Stimulated activated CD8-positive, alpha-beta memory T cell treated with anti-CD3 and anti-CD28 coated beads, Interleukin-7, amount 100 ng/mL, for 48 hours (primary cell): ENCODE measurements around the gene FZD4.
"Not testable (repeated sequence)": the region's sequence is repeated elsewhere in the genome, so short reads cannot be mapped to it uniquely, and the experiment has no call there.

Experiments
- DNase-seq, 2 donors: peaks; one replicate each; pipeline ENCODE4 v3.0.0-alpha.2; 2020; ENCODE audit warnings: low read depth in 1 of 2; ENCODE audit errors: extremely low read depth in 1 of 2

FZD4 gene

DNA sequence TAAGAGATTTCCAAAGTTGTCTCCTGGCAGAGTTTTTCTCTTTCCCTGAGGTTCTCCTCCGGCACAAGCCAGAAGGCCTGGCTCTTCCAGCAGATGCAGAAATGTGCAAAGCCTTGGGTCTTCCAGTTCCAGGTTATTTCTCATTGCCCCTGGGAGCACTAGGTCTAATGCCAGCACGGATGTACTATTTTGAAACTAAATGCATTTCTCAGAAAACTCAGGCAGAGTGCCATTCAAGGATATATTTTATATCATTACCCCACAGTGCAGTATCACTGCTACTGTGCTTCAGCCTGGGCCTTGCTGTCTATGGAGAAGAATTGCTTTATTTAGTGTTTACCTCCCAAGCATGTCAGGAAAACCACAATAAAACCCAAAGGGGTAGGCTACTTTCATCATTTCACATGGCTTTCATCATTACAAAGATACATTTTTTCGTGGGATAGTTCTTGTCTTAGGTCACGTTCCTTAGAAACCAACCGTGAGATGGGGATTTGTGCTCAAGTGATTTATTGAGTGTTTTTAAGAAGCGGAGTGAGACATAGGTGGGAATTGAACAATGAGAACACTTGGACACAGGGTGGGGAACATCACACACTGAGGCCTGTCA lies 22.4 kb upstream of the FZD4 start:
- no peak for DNase-seq

DNA sequence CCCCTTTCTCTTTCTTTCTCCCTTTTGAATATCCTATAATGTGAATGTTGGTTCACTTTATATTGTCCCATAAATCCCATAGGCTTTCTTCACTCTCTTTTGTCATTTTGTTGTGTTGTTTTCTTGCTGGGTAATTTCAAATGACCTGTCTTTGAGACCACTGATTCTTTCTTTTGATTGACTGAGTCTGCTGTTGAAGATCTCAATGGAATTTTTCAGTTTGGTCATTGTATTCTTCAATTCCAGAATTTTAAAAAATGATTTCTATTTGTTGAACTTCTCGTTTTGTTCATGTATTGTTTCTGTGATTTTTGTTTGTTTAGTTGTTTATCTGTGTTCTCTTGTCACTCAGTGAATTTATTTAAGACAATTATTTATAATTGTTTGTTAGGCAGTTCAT lies 17.5 kb upstream of the FZD4 start:
- no peak for DNase-seq

DNA sequence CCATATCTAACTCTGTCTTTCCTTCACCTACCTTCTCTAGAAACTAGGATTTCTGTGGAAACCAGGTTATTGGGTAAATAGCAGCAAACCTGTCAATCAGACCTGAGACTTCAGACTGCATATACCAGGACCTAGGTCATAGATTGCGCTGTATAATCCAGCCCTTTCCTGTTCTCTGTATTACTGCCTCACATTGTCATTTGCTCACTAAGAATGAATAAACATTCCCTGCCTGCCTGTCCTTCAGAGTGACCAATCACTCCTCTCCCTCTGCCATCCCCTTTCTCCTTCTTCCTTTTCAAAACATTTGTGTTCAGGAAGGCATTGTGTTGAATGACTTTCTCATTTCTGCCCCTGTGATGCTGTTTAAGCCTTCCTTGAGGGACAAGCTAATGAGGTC lies 14.1 kb upstream of the FZD4 start:
- no peak for DNase-seq

- not testable (repeated sequence) for DNase-seq
Observed at GRCh38 chr11:86967601-86968000, 12.4 kb upstream of the FZD4 start.

DNA sequence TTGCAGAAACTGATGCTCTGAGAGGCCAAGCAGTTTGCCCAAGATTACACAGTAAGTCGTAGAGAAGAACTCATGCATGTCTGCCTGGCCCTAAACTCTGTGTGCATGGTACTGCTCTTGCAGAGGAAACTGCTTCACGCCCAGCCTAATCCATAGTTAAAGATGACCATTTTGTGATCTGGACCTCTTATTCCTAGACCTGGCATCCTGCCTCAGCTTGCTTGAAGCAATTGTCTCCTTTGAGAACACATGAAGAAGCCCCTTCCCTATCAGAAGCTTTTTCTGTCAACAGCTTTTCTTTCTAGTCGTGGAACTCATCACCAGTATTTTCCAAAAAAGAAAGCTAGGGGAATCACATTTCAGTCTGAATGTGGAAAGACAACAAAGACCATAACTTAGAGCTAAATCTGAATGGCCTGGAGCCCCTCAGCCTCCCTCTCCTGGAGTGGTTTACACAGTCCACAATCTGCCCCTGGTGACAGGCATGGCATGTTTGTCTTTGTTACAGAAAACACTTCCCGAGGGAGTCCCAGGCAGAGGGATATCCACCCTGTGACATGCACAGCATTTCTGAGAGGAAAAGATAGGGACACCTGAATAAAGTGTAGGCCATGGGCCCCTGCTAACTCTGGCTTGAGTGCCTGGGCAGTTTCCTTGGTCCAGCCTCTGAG lies 2.9 kb upstream of the FZD4 start:
- DNase-seq = no peak

- no peak for DNase-seq
Observed at GRCh38 chr11:86956905-86957195, 1.7 kb upstream of the FZD4 start.

GRCh38 chr11:86955111-86955360 lies 159 bp downstream of the FZD4 start:
- DNase-seq = no peak

GRCh38 chr11:86954269-86955110 lies 705 bp downstream of the FZD4 start:
- no peak for DNase-seq

DNA sequence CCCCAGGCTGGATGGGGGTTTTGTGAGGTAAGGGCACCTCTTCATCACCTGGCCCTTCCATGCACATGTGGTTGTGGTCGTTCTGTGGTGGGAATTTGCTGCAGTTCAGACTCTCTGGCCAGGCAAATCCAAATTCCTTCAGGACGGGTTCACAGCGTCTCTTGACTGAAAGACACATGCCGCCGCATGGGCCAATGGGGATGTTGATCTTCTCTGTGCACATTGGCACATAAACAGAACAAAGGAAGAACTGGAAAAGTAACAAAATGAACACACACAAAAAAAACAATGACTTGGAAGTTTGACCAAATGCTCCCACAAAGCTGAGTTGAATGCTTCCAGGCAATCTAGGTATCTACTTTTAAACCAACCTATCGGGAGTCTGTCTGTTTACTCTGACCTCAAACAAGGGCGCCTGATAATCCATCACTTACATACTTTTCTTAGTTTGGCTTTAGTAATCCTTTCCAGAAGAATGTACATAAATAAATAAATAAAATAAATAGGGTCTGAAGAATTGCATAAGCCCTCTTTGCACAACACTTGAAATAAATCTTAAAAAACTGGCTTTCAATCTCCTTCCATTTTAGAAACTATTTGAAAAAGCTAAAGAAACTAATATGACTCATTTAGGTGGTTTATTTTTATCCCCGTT lies 2.8 kb downstream of the FZD4 start:
- no peak for DNase-seq

DNA sequence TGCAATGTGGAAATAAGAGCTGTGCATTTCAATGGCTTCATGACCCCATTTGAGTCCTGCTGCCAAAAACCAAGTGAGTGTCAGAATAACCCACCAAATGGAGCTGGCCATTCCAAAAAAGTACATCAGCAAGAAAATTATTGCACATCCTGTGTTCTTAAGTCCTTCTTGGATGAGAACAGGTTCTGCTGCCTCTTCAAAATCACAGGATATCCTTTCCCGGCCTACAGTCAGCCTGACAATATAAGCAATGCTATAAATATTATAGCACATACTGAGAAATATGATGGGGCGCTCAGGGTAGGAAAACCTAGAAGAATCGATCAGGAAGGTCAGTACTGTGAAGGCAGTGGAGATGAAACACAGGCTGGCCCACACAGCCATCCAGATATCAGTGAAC lies 3.5 kb downstream of the FZD4 start:
- DNase-seq = no peak

GRCh38 chr11:86950661-86950995 lies 4.6 kb downstream of the FZD4 start:
- no peak for DNase-seq

DNA sequence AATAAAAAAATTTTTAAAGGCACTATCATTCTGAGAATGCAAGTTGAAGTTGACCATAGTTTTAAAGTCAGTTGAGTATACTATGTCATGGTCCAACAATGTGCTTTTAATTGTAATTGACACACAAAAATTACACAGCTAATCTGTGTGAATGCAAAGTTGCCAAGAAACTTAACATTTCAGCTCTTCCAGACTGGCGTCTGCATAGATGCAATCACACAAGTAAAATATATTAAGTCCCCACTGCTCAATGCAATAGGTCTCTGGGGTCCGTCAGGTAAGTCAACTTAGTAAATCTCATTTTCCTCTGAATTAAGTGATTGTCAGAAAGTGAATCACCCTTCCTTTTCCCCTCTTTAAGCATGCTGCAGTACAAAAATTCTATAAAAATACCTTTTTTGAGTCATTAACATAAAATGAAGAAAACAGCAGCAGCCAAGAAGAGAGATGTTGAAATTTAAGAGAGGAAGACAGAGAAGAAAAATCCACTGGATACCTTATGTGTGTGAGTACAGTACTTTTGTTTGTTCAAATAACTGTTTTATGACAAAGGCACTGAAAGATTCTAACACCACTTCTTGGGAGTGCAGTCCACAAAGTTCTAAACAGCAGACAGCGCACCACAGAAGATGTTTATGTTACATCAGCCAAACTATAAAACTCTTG lies 5.1 kb downstream of the FZD4 start:
- DNase-seq = no peak

- DNase-seq = no peak
Observed at GRCh38 chr11:86948733-86949132, 6.5 kb downstream of the FZD4 start.

GRCh38 chr11:86947541-86947940 lies 7.7 kb downstream of the FZD4 start:
- DNase-seq = no peak

DNA sequence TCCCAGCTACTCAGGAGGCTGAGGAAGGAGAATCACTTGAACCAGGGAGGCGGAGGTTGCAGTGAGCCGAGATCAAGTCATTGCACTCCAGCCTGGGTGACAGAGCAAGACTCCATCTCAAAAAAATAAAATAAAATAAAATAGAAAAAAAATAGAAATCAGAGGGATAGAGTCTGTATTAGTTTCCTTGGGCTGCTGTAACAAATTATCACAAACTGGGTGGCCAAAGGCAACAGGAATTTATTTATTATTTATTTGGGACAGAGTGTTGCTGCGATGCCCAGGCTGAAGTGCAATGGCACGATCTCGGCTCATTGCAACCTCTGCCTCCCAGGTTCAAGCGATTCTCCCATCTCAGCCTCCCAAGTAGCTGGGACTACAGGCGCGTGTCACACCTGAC lies 11.7 kb downstream of the FZD4 start:
- DNase-seq = not testable (repeated sequence)

DNA sequence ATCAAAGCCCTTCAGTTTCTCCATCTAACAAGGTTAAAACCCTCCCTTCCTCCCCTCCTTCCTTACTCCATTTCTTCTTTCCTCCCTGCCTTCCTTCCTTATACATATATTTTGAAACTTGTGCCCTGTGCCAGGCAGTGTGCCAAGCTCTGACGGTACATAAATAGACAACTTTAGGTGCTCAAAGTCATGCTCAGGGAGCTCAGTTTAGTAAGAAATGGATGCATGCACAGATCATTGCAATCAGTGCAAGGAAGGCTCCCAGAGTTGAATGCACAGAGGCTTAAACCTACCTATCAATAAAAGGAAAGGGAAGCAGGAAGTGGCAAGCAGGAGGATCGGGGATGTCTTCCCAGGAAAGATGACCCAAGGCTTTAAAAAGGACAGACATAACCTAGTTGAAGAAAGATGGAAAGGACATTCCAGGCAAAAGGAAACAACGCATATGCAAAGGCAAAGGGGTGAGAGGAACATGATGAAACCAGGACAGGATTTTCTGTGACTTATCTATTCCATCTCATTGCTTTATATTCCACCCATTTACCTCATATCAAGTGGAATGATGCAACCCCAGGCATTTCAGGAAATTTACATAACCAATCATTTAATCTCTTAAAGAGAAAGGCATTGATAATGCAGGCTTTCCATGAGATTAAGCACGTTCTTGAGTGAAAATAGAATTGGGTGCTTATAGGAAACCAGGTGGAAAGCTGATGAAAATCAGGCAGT lies 13.2 kb downstream of the FZD4 start:
- DNase-seq = no peak

DNA sequence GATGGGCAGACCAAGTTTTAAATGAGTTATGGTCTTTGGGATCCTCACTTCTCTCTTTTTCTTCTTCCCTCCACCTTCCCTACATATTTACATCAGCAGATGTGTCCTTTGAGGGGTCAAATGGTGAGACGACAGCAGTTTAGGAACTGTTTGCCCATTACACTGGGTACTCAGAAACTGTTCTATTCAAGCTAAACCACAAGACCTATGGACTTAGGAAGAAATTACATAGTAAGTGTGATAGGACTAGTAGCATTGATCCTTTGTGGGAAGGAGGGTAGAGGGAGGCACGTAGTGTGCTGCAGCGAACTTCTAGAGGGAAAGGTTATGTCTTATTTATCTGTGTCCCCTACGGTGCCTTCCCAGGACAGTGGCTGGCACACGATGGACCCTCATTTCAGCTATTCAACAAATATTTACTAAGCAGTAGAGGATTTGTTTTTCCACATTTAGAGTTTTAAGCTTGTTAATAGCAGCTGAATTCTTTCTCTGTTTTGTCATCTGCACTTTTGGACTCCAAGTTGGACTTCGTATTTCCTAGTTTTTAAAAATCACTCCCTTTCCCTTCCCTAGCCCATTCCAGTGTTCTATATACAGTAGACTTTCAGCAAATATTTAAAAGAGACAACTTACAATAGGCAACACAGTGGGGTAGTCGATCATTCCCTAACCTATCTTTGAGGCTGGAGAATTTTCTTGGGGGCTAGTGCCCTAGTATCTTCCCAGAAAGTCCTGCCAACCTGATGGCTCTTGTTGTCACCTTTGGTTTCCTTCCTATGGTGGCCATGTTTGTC lies 13.9 kb downstream of the FZD4 start:
- no peak for DNase-seq

DNA sequence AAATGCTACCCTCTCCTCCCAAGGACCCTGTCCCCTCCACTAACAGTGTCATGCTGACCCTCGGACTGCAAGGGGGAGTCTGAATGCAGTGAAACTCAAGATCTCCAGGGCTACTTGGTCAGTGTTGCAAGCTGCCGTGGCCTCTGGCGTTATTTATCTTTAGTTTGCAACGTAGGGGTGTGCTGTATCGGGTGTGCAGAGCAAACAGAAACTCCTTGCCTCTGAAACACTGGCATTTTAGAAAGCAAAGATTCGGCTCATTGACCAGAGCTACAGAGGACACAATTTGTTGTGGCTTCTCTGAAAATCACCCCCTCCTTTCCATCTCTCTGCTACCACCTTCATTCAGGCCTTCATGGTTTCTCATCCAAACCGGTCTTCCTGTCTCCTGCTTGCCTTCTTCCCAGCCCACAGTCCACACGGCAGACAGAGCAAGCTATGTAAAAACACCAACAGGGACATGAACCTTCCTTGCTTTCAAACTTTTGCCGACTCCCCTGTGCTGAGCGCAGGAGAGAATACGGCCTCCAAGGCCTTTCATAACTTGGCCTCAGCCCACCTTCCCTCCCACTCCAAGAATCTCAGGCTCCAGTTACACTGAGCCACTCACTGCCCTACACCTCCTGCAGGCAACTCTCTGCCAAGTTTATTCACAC lies 14.9 kb downstream of the FZD4 start:
- no peak for DNase-seq
